GM18867 (cell line): Measurements from ENCODE around the gene CNST.
"Not testable (repeated sequence)": the region's sequence is repeated elsewhere in the genome, so short reads cannot be mapped to it uniquely, and the experiment has no call there.

Source experiments
- ATAC-seq: cut with Tn5 transposase; IDR thresholded peaks from one replicate; pipeline ENCODE4 v1.9.1; 2021; ENCODE audit warnings: mild to moderate bottlenecking, moderate library complexity; ENCODE audit not compliant: unreplicated experiment

CNST gene

GRCh38 chr1:246613096-246613758 lies 47.0 kb downstream of the CNST start:
- no peak for ATAC-seq

DNA sequence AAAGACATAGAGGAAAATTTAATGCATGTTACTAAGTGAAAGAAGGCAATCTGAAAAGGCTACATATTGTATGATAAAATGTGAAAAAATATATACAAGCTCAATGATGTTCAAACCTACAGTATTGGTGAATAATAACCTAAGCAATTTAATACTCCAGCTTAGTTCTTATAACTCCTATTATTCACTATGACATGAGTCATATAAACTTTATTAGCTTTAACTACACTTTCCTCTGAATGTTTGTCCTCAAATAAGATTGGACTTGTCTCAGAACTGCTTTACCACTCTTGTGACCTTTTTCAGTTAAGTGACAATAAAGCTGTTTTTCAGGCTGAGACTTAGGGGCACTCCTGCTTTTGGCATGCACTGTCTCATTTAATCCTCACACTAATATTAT lies 50.9 kb downstream of the CNST start:
- ATAC-seq = no peak

- no peak for ATAC-seq
These were observed 51.5 kb downstream of the CNST start for GRCh38 chr1:246617768-246618167.

DNA sequence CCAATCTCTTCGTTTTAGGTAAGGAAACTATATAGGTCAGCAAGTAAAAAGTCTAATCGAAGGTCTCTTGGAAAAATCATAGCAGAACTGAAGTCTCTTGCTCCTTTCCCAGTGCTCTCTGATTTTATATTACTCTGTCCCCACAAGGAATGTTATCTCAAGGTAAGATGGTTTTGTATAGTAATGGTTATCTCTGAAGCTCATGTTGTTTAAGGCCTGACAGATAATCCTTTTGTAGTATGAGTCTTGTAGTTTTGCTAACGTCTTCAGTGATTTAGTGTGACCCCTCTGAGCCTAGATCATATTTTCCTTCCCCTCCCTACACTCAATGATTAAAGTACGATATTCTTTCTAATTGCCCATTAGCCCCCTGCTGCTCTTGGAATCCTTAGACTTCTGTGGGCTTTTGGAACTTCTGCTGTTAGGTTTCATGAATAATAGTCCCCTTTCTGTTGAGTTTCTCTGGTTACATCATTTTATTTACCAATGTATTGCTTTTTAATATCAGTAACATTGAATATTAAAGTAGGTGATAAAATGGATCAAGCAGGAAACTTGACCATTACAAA lies 52.1 kb downstream of the CNST start:
- ATAC-seq = no peak

DNA sequence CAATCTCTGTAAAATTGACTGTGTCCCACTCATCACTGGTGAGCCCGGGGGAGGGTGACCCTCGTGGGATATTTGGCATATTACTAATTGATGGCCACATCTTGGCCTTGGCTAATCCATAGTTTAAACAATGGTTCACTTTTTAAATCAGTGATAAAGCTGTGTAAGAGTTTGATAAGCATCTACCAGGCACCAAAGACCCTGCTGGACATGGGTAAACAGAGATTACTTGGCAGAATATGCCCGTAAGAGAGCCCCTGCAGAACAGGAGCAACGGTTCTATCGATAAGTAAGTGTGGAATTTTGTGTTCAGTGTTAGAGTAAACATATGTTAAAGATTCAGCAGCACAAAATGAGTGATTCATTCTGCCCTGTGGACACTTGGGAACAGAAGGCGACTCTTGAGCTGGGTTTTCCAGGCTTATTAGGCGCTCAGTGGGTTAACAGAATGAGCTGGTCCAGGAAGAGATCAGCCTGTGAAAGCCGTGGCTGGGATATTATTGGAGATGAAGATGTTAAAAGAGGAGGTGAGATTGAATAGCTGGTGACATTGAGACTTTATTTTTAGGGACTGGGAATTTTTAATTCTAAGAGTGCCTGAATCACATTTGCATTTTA lies 55.9 kb downstream of the CNST start:
- ATAC-seq = no peak

- ATAC-seq = no peak
These were observed 57.8 kb downstream of the CNST start for GRCh38 chr1:246624091-246624490.

DNA sequence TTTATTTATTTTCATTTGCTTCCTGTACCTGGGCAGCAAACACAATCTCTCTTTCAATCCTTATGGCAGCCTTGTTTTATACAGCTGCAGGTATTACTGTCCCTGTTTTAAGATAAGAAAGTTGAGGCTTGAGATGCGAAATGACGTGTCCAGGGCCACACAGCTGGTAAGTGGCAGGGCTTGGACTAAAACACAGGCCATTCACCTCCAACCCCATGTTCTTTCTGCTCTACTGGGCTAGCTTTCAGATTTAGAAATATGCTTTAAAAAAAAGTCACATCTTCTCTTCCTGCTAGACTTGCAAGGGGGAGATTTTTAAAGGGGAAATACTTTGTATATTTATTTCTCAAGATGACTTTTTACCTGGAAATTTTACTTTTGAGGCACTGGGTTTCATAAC lies 62.8 kb downstream of the CNST start:
- ATAC-seq = peak; percentile 96

DNA sequence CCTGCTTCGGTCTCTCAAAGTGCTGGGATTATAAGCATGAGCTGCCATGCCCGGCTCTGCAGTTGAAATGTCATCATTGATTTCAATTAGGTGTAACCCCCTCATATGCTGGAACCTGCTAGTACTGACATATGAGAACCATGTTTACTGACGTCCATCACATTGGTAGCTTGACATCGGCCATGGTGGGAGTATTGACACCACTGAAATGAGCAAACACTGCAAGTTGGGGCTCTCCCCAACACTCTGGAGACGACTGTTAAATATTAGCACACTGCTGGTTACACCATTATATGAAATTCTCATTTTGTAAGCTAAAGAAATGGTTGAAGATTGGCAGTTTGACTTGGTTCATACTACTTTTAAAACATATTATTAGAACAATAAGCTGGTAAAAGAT lies 63.7 kb downstream of the CNST start:
- no peak for ATAC-seq

DNA sequence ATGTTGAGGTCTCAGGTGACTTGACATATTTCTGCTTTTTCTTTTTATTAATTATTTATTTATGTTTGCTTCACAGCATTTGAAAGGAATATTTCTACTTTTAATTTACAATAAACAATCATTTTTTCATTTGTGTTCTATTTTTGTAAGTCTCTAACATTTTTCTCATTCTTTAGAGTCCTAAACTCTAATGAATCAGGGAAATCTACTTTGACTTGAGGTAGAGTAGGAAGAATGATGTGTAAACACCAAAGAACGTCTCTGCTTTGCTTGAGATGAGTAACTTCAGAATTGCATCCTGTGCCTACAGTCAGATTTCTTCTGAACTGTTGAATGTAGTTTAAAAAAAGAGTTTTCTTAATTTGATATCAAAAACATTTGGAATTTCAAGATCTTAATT lies 65.2 kb downstream of the CNST start:
- ATAC-seq = no peak

DNA sequence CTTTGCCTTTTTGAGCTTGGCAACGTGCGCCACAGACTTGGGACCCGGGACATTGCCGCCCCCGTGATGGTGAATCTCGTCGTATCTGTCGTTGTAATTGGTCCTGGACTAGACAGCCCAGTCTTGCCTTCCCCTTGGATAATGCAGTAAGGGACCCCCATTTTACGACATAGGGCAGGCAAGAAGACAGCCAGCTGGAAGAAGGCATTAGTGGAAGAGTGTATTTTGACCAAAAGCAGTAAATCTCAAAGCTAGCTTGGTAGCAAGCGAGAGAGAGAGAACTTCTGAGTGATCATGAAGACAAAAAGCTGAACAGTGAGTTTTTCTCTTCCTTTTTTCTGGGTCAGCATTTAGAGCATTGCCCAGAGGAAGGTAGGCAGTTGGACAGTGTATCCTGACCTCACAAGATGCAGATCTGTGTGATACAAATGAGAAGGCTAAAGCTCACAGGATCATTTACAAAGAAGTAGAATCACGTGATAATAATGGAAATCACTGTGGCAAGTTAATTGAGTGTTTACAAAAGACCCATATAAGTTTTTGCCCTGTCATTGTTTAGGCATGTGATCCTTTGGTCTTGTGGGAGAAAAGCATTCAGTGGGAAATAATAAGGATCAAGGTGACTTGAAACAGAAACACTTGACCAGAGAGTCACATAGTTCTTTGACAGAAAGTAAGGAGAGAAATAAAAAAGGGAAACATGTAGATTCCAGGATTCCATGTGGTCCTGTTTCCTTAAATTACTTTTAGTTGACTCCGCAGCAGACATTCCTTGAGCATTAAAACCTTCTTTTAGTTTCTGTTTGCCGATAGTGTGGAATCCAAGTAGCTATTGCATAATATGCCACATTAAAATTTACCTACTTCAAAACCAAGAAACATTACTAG lies 66.3 kb downstream of the CNST start:
- ATAC-seq = no peak

DNA sequence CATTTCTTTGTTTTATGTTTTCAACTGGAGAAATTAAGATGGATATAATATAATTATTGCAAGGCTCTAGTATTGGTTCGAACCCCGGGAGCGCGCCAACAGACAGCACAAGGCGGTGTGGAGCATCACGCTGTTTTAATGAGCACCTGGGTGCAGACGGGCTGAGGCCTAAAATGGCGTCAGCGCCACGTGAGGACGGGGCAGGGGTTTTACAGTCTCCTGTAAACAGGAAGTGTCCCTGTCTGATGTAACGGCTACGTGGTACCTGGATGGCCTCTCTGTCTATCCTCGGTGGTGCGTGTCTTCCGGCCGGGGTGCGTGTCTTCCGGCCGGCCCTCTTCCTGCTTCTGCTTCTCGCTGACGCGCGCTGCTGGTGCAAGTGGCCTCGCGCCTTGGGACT lies 68.4 kb downstream of the CNST start:
- ATAC-seq = not testable (repeated sequence)

DNA sequence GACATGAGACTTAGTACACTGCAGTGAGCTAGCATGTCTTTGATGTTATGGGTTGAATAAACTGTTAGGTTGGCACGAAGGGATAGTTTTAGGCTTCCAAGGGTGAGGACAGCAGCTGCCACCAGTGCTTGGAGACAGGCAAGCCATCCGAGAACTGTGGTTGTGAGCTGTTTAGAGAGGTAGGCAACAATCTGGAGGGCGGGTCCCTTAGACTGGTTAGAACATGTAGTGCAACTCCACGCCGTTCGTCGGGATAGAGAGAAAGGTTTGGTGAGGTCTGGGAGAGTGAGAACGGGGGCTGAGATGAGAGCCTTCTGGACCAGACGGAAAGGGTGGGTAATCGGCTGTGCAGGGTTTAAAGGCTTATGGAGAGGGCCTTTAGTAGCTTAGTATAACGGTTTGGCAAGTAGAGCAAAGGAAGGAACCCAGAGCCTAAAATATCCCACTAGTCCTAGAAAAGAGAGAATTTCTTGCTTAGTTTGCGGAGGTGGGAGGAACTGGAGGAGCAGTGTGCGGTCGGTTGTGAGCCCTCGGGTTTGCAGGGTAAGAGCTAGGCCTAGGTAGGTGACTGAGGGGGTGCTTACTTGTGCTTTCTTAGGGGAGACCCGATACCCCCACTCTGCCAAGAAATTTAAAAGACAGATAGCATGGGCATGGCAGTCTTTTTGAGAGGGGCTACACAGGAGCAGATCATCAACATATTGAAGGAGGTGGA lies 72.8 kb downstream of the CNST start:
- ATAC-seq = no peak

- no peak for ATAC-seq
These were observed 73.5 kb downstream of the CNST start for GRCh38 chr1:246639732-246640131.

- ATAC-seq = no peak
These were observed 74.5 kb downstream of the CNST start for GRCh38 chr1:246640747-246641146.

- ATAC-seq = no peak
These were observed 75.1 kb downstream of the CNST start for GRCh38 chr1:246641394-246641793.

DNA sequence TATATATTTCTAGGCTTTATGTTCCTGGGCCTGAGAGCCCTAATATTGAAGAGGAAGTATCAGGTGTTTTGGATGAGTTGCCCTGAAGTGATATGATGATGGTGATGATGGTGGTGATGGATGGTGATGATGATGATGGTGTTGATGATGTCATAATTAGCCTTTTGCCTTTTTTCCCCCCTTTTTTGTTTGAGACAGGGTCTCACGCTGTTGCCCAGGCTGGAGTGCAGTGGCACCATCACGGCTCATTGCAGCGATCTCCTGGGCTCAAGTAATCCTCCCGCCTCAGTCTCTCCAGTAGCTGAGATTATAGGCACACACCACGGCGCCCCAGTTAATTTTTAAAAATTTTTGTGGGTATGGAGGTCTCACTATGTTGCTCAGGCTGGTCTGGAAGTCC lies 76.5 kb downstream of the CNST start:
- ATAC-seq = no peak

DNA sequence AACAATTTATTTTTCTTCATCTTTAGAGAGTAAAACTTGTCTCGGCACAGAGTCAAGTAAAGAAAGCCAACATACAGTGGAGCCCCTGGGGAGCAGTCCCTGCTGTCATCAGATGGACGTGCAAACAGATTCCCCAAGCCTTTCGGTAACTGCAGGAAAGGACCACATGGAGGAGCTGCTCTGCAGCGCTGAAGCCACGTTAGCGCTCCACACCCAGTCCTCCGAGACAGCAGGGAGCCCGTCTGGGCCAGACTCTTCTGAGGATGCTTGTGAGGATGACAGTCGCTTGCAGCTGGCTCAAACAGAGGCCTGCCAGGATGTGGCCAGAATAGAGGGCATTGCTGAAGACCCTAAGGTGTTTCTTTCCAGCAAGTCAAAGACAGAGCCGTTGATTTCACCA lies 80.9 kb downstream of the CNST start:
- ATAC-seq = no peak

DNA sequence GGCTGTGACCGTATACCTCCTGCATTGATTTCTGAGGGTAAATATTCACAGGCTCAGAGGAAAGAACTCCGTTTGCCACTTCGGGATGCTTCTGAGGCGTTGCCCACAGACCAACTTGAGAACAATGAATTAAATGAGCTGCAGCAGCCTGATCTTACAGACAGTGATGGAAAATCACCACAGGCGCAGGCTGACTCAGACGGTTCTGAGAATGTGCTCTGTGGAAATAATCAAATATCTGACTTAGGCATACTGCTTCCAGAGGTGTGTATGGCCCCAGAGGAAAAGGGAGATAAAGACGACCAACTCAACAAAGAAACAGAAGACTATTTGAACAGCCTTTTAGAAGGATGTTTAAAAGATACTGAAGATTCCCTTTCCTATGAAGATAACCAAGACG lies 81.3 kb downstream of the CNST start:
- no peak for ATAC-seq

GRCh38 chr1:246651012-246651695 lies 84.9 kb downstream of the CNST start:
- no peak for ATAC-seq

DNA sequence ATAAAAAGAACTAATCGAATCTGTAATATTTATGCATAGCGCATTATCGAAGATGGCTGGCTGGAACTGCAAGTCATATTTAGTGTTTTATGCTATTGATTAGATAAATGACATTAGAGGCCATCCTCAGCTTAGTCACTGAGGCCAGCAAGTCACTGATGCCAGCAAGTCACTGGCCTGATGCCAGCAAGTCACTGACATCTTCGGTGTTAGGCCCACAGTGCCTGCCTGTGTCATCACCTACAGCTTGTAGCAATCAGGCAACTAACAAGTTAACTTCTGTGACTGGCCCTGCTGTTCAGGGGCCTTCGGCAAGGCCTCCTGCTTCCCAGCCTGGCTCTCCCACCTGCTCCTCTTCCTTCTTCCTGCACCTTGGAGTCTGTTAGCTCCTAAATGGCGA lies 92.3 kb downstream of the CNST start:
- ATAC-seq = no peak
